Endothelial cell (in vitro differentiated cells): Measurements from ENCODE around the gene SF3B5. TPM values are rescaled to one million over a fixed set of nuclear protein-coding genes. Genes with fewer than 3 reads are reported as not detected.
"Not testable (repeated sequence)": the region's sequence is repeated elsewhere in the genome, so short reads cannot be mapped to it uniquely, and the experiment has no call there.

Experiments
- DNase-seq: peaks from one replicate; pipeline ENCODE4 v3.0.0; 2021; ENCODE audit warnings: low spot score
- H3K27ac Mint-ChIP-seq: one replicate; pipeline ENCODE4 v1.8.0; 2021; ENCODE audit warnings: mixed read lengths, inconsistent platforms; ENCODE audit not compliant: unreplicated experiment
- H3K27me3 Mint-ChIP-seq: one replicate; pipeline ENCODE4 v1.8.0; 2021; ENCODE audit warnings: mild to moderate bottlenecking, moderate library complexity, mixed read lengths, inconsistent platforms; ENCODE audit not compliant: unreplicated experiment
- H3K36me3 Mint-ChIP-seq: one replicate; pipeline ENCODE4 v1.8.0; 2021; ENCODE audit warnings: mild to moderate bottlenecking, low read depth, mixed read lengths, inconsistent platforms; ENCODE audit not compliant: unreplicated experiment
- H3K4me1 Mint-ChIP-seq: one replicate; pipeline ENCODE4 v1.8.0; 2021; ENCODE audit warnings: mild to moderate bottlenecking, mixed read lengths, inconsistent platforms; ENCODE audit not compliant: unreplicated experiment
- H3K4me3 Mint-ChIP-seq: one replicate; pipeline ENCODE4 v1.8.0; 2021; ENCODE audit warnings: mild to moderate bottlenecking, mixed read lengths, inconsistent platforms; ENCODE audit not compliant: unreplicated experiment
- H3K9me3 Mint-ChIP-seq: one replicate; pipeline ENCODE4 v1.8.0; 2021; ENCODE audit warnings: mixed read lengths, inconsistent platforms; ENCODE audit not compliant: unreplicated experiment
- total RNA-seq: library from RNA; stranded (reverse); fragmentation: NEBNext Ultra II Directional; extraction: Animal tissue kit (Norgen Biotek cat#: 25700); gene quantifications from one replicate; pipeline ENCODE4 v1.2.1, GENCODE V29; 2021; ENCODE audit not compliant: unreplicated experiment
- TF ChIP-seq, protein P1 (sequence below): fragments of 200-600 bp; sonication (generic); IDR thresholded peaks from one replicate; pipeline ENCODE4 v1.5.0; 2021; ENCODE audit warnings: antibody characterized with exemption; ENCODE audit not compliant: unreplicated experiment

The SF3B5 gene
- total RNA-seq, 1 donor from 2014 or later = 113 TPM

DNA sequence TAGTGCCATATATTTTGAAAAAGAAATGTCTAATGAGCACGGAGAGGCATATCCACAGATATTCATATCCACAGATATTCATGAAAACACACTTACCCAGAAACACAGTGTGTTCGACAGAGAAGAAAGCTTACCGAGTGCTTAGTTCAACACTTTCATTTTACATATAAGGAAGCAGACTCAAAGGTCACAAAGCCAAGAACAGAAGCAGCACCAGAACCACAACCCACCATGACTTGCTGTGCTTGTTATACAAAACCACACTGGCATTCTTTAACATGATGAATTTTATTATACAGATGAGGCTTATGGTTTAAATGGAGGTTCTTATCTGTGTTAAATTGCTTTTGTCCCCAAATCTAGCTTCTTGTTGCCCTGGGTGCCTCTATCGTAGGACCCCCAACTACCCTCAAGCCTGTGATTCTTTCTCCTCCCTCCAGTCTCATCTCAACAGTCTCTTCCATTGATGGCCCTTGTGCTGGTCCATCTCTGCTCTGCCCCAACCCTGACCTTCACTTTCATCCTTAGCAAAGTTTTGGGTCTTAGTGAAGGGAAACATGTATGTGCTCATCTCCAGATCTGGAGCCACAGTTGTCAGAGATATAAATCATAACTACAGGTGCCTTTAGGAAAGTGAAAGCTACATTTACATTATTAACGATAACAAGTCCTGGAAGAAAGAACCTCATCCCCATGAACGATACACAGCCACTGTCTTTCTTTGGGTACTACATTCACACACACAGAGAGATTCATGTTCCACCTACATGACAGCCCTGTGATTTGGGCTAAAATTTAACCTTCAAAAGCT is 40.0 kb downstream of the SF3B5 start:
- TF ChIP-seq, protein P1, sequence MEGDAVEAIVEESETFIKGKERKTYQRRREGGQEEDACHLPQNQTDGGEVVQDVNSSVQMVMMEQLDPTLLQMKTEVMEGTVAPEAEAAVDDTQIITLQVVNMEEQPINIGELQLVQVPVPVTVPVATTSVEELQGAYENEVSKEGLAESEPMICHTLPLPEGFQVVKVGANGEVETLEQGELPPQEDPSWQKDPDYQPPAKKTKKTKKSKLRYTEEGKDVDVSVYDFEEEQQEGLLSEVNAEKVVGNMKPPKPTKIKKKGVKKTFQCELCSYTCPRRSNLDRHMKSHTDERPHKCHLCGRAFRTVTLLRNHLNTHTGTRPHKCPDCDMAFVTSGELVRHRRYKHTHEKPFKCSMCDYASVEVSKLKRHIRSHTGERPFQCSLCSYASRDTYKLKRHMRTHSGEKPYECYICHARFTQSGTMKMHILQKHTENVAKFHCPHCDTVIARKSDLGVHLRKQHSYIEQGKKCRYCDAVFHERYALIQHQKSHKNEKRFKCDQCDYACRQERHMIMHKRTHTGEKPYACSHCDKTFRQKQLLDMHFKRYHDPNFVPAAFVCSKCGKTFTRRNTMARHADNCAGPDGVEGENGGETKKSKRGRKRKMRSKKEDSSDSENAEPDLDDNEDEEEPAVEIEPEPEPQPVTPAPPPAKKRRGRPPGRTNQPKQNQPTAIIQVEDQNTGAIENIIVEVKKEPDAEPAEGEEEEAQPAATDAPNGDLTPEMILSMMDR = no peak
- Mint-ChIP-seq H3K4me1 (no peaks in the 10 kb centered on the region), H3K4me3 (no peak overlapping the region), H3K27ac (no peak overlapping the region), H3K9me3 (no peaks in the 10 kb centered on the region), H3K27me3 (no peaks in the 10 kb centered on the region), H3K36me3 (no peaks in the 10 kb centered on the region)
- DNase-seq = no peak

DNA sequence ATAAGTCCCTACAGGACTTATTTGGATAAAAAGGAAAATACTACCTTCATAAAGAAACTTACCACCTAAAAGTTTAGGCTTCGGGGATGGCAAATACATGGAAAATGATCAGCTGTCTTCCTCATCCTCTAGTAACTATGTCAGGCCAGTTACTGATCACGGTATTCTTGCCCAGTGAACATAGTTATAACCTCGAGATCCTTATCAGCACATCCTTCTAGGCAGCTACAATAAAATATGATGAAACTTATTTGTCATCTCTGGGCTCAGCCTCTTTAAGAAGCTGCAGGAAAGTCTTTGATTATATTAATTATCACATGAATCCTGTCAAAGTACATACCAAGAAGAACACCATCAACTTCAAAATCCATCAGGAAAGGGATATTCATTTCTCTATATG is 41.8 kb downstream of the SF3B5 start:
- Mint-ChIP-seq H3K4me3 (no peak overlapping the region), H3K27me3 (no peaks in the 10 kb centered on the region), H3K4me1 (no peaks in the 10 kb centered on the region), H3K27ac (no peak overlapping the region), H3K9me3 (no peaks in the 10 kb centered on the region), H3K36me3 (peaks cover 7% of the 10 kb centered on the region)
- no peak for DNase-seq
- TF ChIP-seq, protein P1 = no peak

DNA sequence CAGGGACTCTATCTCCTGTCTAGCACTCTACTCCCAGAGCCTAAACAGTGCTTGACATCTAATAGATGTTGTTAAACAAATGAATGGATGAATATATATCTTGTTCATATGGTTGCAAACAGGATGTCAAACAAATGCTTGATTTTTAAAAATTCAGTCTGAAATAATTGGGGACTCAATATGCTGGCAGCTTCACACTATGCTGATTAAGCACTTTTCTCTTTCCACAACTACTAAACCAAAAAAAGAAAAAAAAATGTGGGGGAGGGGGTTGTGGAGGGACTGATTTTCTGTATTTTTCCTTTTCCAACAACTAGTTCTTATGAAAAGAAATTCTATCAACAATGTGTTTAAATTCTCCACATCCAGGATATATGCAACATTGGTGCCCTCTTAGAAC is 42.9 kb downstream of the SF3B5 start:
- Mint-ChIP-seq H3K9me3 (peaks cover 4% of the 10 kb centered on the region), H3K4me3 (no peak overlapping the region), H3K4me1 (no peaks in the 10 kb centered on the region), H3K36me3 (peaks cover 11% of the 10 kb centered on the region), H3K27me3 (no peaks in the 10 kb centered on the region), H3K27ac (no peak overlapping the region)
- DNase-seq = no peak
- TF ChIP-seq, protein P1 = no peak

DNA sequence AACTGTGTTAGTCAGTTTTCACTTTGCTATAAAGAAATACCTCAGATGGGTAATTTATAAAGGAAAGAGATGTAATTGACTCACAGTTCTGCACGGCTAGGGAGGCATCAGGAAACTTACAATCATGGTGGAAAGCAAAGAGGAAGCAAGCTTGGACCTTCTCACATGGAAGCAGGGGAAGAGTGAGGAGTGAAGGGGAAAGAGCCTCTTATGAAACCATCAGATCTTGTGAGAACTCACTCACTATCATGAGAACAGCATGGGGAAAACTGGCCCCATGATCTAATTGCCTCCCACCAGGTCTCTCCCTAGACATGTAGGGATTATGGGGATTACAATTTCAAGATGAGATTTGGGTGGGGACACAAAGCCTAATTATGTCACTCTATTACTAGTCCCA is 46.0 kb downstream of the SF3B5 start:
- peaks cover 3% of the 10 kb centered on the region for H3K27me3 Mint-ChIP-seq
- TF ChIP-seq, protein P1 = no peak
- H3K4me1 Mint-ChIP-seq = no peaks in the 10 kb centered on the region
- H3K9me3 Mint-ChIP-seq = peaks cover 6% of the 10 kb centered on the region
- peaks cover 16% of the 10 kb centered on the region for H3K36me3 Mint-ChIP-seq
- DNase-seq = no peak
- H3K27ac Mint-ChIP-seq = no peak overlapping the region
- H3K4me3 Mint-ChIP-seq = no peak overlapping the region

DNA sequence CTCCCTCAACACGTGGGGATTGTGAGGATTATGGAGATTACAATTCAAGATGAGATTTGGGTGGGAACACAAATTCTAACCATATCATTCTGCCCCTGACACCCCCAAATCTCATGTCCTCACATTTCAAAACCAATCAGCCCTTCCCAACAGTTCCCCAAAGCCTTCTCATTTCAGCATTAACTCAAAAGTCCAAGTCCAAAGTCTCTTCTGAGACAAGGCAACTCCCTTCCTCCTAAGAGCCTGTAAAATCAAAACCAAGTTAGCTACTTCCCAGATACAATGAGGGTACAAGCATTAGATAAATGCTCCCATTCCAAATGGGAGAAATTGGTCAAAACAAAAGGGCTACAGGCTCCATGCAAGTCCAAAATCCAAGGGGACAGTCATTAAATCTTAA is 47.7 kb downstream of the SF3B5 start:
- Mint-ChIP-seq H3K27me3 (peaks cover 3% of the 10 kb centered on the region), H3K36me3 (peaks cover 16% of the 10 kb centered on the region), H3K9me3 (peaks cover 6% of the 10 kb centered on the region), H3K4me3 (no peak overlapping the region), H3K4me1 (no peaks in the 10 kb centered on the region), H3K27ac (no peak overlapping the region)
- TF ChIP-seq, protein P1 = no peak
- no peak for DNase-seq

DNA sequence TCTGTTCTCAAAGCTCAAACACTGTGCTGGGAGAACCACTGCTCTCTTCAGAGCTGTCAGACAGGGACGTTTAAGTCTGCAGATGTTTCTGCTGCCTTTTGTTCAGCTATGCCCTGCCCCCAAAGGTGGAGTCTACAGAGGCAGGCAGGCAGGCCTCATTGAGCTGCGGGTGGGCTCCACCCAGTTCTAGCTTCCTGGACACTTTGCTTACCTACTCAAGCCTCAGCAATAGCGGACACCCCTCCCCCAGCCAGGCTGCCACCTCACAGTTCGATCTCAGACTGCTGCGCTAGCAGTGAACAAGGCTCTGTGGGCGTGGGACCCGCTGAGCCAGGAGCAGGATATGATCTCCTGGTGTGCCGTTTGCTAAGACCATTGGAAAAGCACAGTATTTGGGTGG is 48.7 kb downstream of the SF3B5 start:
- peaks cover 16% of the 10 kb centered on the region for H3K36me3 Mint-ChIP-seq
- H3K27ac Mint-ChIP-seq, DNase-seq, H3K4me3 Mint-ChIP-seq, H3K27me3 Mint-ChIP-seq, H3K4me1 Mint-ChIP-seq, H3K9me3 Mint-ChIP-seq: not testable (repeated sequence)

DNA sequence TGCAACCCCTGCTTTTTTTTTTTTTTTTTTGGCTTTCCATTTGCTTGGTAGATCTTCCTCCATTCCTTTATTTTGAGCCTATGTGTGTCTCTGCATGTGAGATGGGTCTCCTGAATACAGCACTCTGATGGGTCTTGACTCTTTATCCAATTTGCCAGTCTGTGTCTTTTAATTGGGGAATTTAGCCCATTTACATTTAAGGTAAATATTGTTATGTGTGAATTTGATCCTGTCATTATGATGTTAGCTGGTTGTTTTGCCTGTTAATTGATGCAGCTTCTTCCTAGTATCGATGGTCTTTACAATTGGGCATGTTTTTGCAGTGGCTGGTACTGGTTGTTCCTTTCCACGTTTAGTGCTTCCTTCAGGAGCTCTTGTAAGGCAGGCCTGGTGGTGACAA is 50.4 kb downstream of the SF3B5 start:
- H3K4me3 Mint-ChIP-seq, DNase-seq, H3K27me3 Mint-ChIP-seq, H3K4me1 Mint-ChIP-seq, H3K27ac Mint-ChIP-seq, H3K9me3 Mint-ChIP-seq: not testable (repeated sequence)
- H3K36me3 Mint-ChIP-seq = peaks cover 16% of the 10 kb centered on the region
